ENCODE measurements around the gene CNPY3. TPM values are rescaled to one million over a fixed set of nuclear protein-coding genes. Genes with fewer than 3 reads are reported as not detected.

Gene CNPY3
- total and polyA plus RNA-seq, 8 donors: 2.2 to 45.5 (median 28.1) TPM

- Histone ChIP-seq H3K27me3 (peaks cover 0 to 10% (median 0%) of the 10 kb centered on the region in 3 donors), H3K36me3 (no peaks in the 10 kb centered on the region), H3K4me1 (peaks cover 3 to 15% (median 13%) of the 10 kb centered on the region in 4 donors), H3K4me3 (no peak overlapping the region), H3K9me3 (no peaks in the 10 kb centered on the region), H3K27ac (no peak overlapping the region)
- DNase-seq: no peak
- TF ChIP-seq POLR2AphosphoS5 (IDR thresholded peaks at IDR 0.05) (no peak), POLR2A (IDR thresholded peaks at IDR 0.05) (no peak), EP300 (IDR thresholded peaks at IDR 0.05) (no peak), CTCF (IDR thresholded peaks at IDR 0.05) (no peak)
- WGBS, 5 donors: 40 to 53% (median 47%) methylated on average over 11 to 23 of the region's 23 CpGs
- intact Hi-C loops (cut with DNase I; ENCODE audit: low total_unique reads): no loop called here
Measured at GRCh38 chr6:42925248-42925857, 3.9 kb upstream of the CNPY3 start.

GRCh38 chr6:42929821-42930360 lies 611 bp downstream of the CNPY3 start:
- Histone ChIP-seq H3K4me1 (peaks cover 26 to 58% (median 47%) of the 10 kb centered on the region in 4 donors), H3K9me3 (no peaks in the 10 kb centered on the region), H3K27ac (peak overlapping the region; percentile 89 to 95 (median 93)), H3K36me3 (peaks cover 0 to 16% (median 11%) of the 10 kb centered on the region in 4 donors), H3K4me3 (peak overlapping the region; percentile 73 to 87 (median 81)), H3K27me3 (peaks cover 0 to 8% (median 0%) of the 10 kb centered on the region in 3 donors)
- peak; percentile 32 to 86 for DNase-seq
- intact Hi-C loops (cut with DNase I; ENCODE audit: low total_unique reads): no loop called here
- TF ChIP-seq POLR2AphosphoS5 (IDR thresholded peaks at IDR 0.05): peak in 1 of 3 donors; percentile 3
- no peak for TF ChIP-seq EP300 (IDR thresholded peaks at IDR 0.05)
- TF ChIP-seq CTCF (IDR thresholded peaks at IDR 0.05): no peak
- WGBS, 5 donors: 0 to 1% (median 1%) methylated on average over 14 to 16 of the region's 16 CpGs

GRCh38 chr6:42932412-42932811 lies 3.1 kb downstream of the CNPY3 start:
- Histone ChIP-seq H3K36me3 (peaks cover 7 to 42% (median 36%) of the 10 kb centered on the region in 4 donors), H3K9me3 (no peaks in the 10 kb centered on the region), H3K4me3 (no peak overlapping the region), H3K27me3 (no peaks in the 10 kb centered on the region), H3K27ac (peak overlapping the region in 2 of 5 donors; percentile 10 to 95), H3K4me1 (peaks cover 26 to 64% (median 47%) of the 10 kb centered on the region in 4 donors)
- intact Hi-C loops (cut with DNase I; ENCODE audit: low total_unique reads): no loop called here
- no peak for DNase-seq
- 89 to 96% (median 94%) methylated on average over 3 of the region's 3 CpGs for WGBS, 5 donors
- TF ChIP-seq EP300 (IDR thresholded peaks at IDR 0.05) (no peak), POLR2AphosphoS5 (IDR thresholded peaks at IDR 0.05) (no peak), POLR2A (IDR thresholded peaks at IDR 0.05) (no peak), CTCF (IDR thresholded peaks at IDR 0.05) (no peak)

- DNase-seq: no peak
- Histone ChIP-seq H3K4me1 (peaks cover 26 to 60% (median 46%) of the 10 kb centered on the region in 4 donors), H3K9me3 (no peaks in the 10 kb centered on the region), H3K27ac (peak overlapping the region in 2 of 5 donors; percentile 10 to 33), H3K36me3 (peaks cover 14 to 50% (median 44%) of the 10 kb centered on the region in 4 donors), H3K4me3 (no peak overlapping the region), H3K27me3 (no peaks in the 10 kb centered on the region)
- TF ChIP-seq EP300 (IDR thresholded peaks at IDR 0.05) (no peak), POLR2AphosphoS5 (IDR thresholded peaks at IDR 0.05) (no peak), POLR2A (IDR thresholded peaks at IDR 0.05) (no peak), CTCF (IDR thresholded peaks at IDR 0.05) (no peak)
- WGBS, 5 donors: 44 to 58% (median 46%) methylated on average over 3 of the region's 3 CpGs
- intact Hi-C loops (cut with DNase I; ENCODE audit: low total_unique reads): no loop called here
Measured at GRCh38 chr6:42933205-42933604, 3.9 kb downstream of the CNPY3 start.

Measured in stomach (tissue), 9 donors.